Type B pancreatic cell (in vitro differentiated cells): ENCODE measurements around the gene MAP2K5. TPM values are rescaled to one million over a fixed set of nuclear protein-coding genes. Genes with fewer than 3 reads are reported as not detected.
"Not testable (repeated sequence)": the region's sequence is repeated elsewhere in the genome, so short reads cannot be mapped to it uniquely, and the experiment has no call there.

Experiments used
- DNase-seq: peaks from one replicate; pipeline ENCODE4 v3.0.0; 2021; ENCODE audit warnings: mixed read lengths; ENCODE audit not compliant: unreplicated experiment; ENCODE audit errors: extremely low spot score
- H3K27ac Mint-ChIP-seq: 2 replicates; pipeline ENCODE4 v1.8.0; 2021; ENCODE audit warnings: mild to moderate bottlenecking, mixed read lengths
- H3K27me3 Mint-ChIP-seq: 2 replicates; pipeline ENCODE4 v1.8.0; 2021; ENCODE audit warnings: mixed read lengths
- H3K36me3 Mint-ChIP-seq: 2 replicates; pipeline ENCODE4 v1.8.0; 2021; ENCODE audit warnings: mixed read lengths
- H3K4me1 Mint-ChIP-seq: one replicate; pipeline ENCODE4 v1.8.0; 2021; ENCODE audit warnings: mixed read lengths; ENCODE audit not compliant: unreplicated experiment
- H3K4me3 Mint-ChIP-seq: 2 replicates; pipeline ENCODE4 v1.8.0; 2021; ENCODE audit warnings: mild to moderate bottlenecking, mixed read lengths
- H3K9me3 Mint-ChIP-seq: 2 replicates; pipeline ENCODE4 v1.8.0; 2021; ENCODE audit warnings: mixed read lengths
- total RNA-seq: library from RNA; stranded (reverse); gene quantifications from 2 replicates; pipeline ENCODE4 v1.2.1, GENCODE V29; 2021; ENCODE audit warnings: low replicate concordance
- TF ChIP-seq, protein P1 (sequence below): fragments of 200-600 bp; sonication (generic); conservative IDR thresholded peaks from 2 replicates; pipeline ENCODE4 v1.5.0; 2021; ENCODE audit warnings: antibody characterized with exemption, mild to moderate bottlenecking

MAP2K5 gene
- total RNA-seq, 1 donor from 2014 or later: 21.8 TPM

DNA sequence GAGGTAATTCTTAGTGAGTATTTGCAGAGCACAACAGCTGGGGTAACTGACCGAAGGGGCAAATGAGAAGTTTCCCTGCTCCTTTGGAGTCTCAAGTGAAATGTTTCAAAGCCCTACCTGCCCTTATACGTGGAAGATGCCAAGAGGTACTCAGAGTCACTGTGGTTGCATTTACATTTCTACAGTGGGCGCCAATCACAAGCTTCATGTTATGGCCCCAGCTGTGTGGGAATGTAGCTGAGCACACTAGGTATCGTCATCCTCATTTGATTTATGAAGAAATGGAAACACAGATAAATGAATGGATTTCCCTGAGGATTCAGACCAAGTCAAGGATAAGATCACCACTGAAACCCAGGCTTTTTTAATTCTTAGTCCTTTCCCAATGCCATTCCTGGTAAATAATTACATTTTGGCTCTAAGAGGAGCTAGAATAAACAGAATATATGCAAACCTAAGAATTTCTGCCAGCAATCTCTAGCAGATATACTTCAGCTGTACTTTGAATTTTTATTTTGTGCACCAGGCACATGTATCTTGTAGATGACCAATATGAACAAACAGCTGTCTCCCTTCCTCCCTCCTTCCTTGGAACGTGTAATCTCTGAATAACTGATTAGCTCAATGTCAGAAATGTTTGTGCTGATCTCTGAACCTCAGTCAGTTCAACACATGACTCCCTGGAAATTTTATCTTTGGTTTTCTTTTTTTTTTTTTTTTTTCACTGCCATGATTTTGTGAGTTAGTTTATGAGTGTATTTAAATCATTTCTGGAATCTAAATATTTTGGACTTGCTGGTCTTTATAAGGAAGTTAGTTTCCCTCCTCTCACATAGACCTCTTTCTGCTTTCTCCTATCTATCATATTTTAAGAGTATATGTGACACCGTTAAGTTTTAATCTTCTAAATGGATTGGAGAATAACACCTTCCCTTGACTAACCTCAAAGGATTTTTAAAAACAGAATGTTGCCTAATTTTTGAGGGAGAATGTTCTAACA lies 69.2 kb downstream of the MAP2K5 start:
- peaks cover 3% of the 10 kb centered on the region for H3K36me3 Mint-ChIP-seq
- H3K27me3 Mint-ChIP-seq: no peaks in the 10 kb centered on the region
- H3K4me3 Mint-ChIP-seq: no peak overlapping the region
- H3K9me3 Mint-ChIP-seq: no peaks in the 10 kb centered on the region
- DNase-seq: no peak
- no peak overlapping the region for H3K27ac Mint-ChIP-seq
- TF ChIP-seq, protein P1, sequence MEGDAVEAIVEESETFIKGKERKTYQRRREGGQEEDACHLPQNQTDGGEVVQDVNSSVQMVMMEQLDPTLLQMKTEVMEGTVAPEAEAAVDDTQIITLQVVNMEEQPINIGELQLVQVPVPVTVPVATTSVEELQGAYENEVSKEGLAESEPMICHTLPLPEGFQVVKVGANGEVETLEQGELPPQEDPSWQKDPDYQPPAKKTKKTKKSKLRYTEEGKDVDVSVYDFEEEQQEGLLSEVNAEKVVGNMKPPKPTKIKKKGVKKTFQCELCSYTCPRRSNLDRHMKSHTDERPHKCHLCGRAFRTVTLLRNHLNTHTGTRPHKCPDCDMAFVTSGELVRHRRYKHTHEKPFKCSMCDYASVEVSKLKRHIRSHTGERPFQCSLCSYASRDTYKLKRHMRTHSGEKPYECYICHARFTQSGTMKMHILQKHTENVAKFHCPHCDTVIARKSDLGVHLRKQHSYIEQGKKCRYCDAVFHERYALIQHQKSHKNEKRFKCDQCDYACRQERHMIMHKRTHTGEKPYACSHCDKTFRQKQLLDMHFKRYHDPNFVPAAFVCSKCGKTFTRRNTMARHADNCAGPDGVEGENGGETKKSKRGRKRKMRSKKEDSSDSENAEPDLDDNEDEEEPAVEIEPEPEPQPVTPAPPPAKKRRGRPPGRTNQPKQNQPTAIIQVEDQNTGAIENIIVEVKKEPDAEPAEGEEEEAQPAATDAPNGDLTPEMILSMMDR: no peak
- peaks cover 10% of the 10 kb centered on the region for H3K4me1 Mint-ChIP-seq

DNA sequence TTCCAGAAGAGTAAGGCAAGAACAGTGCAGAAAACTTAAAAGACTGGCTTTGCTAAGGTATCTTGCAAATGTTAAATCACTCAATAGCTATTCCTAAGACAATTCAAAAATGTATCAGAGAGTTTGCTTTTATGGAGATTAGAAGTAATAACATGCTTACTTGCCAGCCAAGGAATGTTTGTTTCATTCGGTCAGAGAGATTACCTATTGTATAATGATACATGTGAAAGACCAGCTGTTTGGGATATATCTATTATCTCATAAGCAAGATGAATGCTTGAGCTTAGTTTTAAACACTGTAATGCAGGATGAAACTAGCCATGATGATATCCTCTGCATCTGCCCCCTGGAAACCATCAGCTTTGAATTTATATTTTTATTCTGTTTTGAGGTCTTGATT lies 70.7 kb downstream of the MAP2K5 start:
- DNase-seq: no peak
- H3K27me3 Mint-ChIP-seq: no peaks in the 10 kb centered on the region
- TF ChIP-seq, protein P1: no peak
- peaks cover 10% of the 10 kb centered on the region for H3K4me1 Mint-ChIP-seq
- no peak overlapping the region for H3K27ac Mint-ChIP-seq
- no peak overlapping the region for H3K4me3 Mint-ChIP-seq
- H3K9me3 Mint-ChIP-seq: no peaks in the 10 kb centered on the region
- H3K36me3 Mint-ChIP-seq: peaks cover 3% of the 10 kb centered on the region

DNA sequence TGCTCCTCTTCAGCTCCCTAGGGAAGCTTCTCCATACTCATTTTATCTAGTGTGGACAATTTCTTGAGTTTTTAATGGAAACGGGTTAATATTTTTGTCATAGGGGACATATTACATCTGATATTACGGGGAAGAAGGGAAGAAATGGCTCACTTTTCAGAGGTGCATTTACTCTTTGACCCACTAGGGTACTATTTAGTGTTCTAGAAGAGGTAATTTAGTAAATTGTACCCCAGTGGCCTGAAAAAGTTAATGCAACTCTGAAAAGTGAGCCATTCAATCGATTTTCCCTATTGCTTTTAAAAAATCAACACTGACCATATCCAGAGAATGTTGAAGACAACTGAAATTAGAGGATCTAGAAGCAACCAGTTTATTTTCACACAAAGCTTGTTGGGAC lies 71.2 kb downstream of the MAP2K5 start:
- no peaks in the 10 kb centered on the region for H3K27me3 Mint-ChIP-seq
- no peak overlapping the region for H3K27ac Mint-ChIP-seq
- no peaks in the 10 kb centered on the region for H3K9me3 Mint-ChIP-seq
- H3K36me3 Mint-ChIP-seq: peaks cover 3% of the 10 kb centered on the region
- H3K4me1 Mint-ChIP-seq: peaks cover 14% of the 10 kb centered on the region
- TF ChIP-seq, protein P1: peak; percentile 61
- no peak overlapping the region for H3K4me3 Mint-ChIP-seq
- no peak for DNase-seq

DNA sequence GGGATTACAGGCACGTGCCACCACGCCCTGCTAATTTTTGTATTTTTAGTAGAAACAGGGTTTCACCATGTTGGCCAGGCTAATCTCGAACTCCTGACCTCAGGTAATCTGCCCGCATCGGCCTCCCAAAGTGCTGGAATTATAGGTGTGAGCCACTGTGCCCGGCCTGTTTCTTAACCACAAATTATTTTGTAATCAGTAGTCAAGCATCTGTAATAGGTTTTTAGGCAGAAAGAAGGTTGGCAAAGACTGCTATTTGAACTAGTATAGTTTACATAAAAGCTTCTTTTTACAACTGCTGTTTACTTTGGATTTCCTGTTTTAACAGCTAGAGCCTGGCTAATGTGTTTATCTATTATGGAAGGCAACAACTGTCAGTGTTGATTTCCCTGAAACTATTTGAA lies 72.6 kb downstream of the MAP2K5 start:
- not testable (repeated sequence) for H3K4me3 Mint-ChIP-seq, H3K9me3 Mint-ChIP-seq, DNase-seq, H3K27ac Mint-ChIP-seq, H3K27me3 Mint-ChIP-seq, H3K36me3 Mint-ChIP-seq
- peaks cover 14% of the 10 kb centered on the region for H3K4me1 Mint-ChIP-seq

DNA sequence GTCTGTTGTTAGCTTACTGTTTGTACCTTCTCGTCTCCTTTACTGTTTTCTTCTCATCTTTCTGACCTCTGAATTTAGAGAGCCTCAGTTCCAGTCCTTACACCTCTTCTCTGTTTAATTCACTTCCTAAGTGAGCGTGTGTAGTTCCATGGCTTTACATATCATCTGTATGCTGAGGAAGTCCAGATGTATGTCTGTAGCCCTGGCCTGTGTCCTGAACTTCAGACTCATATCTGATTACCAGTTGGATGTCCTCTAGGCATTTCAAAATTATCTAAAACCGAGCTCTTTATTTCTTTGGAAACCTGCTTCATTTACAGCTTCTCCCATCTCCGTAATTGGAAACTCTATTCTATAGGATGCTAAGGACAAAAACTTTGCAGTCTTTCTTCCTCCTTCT lies 75.8 kb downstream of the MAP2K5 start:
- DNase-seq: no peak
- Mint-ChIP-seq H3K4me3 (no peak overlapping the region), H3K4me1 (peaks cover 5% of the 10 kb centered on the region), H3K36me3 (peaks cover 14% of the 10 kb centered on the region), H3K9me3 (no peaks in the 10 kb centered on the region), H3K27me3 (no peaks in the 10 kb centered on the region), H3K27ac (no peak overlapping the region)
- TF ChIP-seq, protein P1: no peak

DNA sequence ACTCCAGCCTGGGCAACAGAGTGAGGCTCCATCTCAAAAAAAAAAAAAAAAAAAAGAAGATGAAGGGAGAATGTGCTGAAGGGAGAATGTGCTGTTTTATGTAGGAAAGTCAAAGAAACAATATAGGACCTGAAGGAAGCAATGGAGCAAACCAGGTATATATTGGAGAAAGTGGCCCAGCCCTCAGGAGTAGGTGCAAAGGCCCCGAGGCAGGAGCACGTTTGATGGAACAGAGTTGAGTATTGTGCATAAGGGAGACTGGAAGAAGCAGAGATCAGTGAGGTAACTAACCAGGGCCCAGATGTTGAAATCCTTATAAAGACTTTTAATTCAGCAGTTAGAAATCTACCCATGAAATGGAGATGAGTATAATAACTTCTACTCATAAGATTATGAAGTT lies 79.6 kb downstream of the MAP2K5 start:
- Mint-ChIP-seq H3K36me3 (peaks cover 17% of the 10 kb centered on the region), H3K4me1 (peaks cover 5% of the 10 kb centered on the region), H3K27me3 (no peaks in the 10 kb centered on the region), H3K9me3 (no peaks in the 10 kb centered on the region), H3K4me3 (no peak overlapping the region), H3K27ac (no peak overlapping the region)
- TF ChIP-seq, protein P1: no peak
- no peak for DNase-seq
